ENCODE data around the gene ZNF639. TPM values are rescaled to one million over a fixed set of nuclear protein-coding genes. Genes with fewer than 3 reads are reported as not detected.
"Not testable (repeated sequence)": the region's sequence is repeated elsewhere in the genome, so short reads cannot be mapped to it uniquely, and the experiment has no call there.

Gene ZNF639
- total RNA-seq, 2 experiments from 2014 or later, result 35.1 to 35.4 TPM

DNA sequence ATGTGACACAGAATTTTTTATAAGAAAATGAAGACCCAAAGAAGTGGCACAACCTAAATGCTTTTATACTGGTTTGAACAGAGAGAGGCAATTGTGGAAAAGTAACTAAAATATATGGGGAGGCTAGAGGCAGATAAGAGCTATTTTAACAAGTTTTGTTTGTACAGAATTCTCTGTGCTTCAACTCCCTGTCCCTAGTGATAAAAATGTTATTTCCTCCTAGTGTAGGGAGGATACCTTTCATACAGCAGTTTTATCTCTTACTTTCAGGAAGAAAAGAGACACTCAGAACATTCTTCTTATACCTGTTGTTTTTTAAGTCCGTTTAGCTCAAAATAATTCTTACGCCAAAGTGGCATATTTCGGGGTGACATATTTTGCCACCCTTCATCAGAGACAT is 21.2 kb upstream of the ZNF639 start:
- Mint-ChIP-seq H3K4me3 (no peak overlapping the region), H3K9me3 (peaks cover 5% of the 10 kb centered on the region), H3K36me3 (ENCODE audit: low read depth) (no peaks in the 10 kb centered on the region), H3K4me1 (ENCODE audit: low read depth) (no peaks in the 10 kb centered on the region), H3K27ac (no peak overlapping the region), H3K27me3 (peaks cover 5% of the 10 kb centered on the region)
- ChIA-PET CTCF (no interaction called here), POLR2A (interaction anchor here (0.5 kb wide), 1 partner anchor 690 kb away, joined by 3 read pairs; no protein-coding TSS in a partner anchor)
- TF ChIP-seq, protein P1, sequence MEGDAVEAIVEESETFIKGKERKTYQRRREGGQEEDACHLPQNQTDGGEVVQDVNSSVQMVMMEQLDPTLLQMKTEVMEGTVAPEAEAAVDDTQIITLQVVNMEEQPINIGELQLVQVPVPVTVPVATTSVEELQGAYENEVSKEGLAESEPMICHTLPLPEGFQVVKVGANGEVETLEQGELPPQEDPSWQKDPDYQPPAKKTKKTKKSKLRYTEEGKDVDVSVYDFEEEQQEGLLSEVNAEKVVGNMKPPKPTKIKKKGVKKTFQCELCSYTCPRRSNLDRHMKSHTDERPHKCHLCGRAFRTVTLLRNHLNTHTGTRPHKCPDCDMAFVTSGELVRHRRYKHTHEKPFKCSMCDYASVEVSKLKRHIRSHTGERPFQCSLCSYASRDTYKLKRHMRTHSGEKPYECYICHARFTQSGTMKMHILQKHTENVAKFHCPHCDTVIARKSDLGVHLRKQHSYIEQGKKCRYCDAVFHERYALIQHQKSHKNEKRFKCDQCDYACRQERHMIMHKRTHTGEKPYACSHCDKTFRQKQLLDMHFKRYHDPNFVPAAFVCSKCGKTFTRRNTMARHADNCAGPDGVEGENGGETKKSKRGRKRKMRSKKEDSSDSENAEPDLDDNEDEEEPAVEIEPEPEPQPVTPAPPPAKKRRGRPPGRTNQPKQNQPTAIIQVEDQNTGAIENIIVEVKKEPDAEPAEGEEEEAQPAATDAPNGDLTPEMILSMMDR (IDR thresholded peaks at IDR 0.05), result no peak
- ATAC-seq, result no peak
- DNase-seq, result no peak
- intact Hi-C loops (cut with micrococcal nuclease), result no loop called here

DNA sequence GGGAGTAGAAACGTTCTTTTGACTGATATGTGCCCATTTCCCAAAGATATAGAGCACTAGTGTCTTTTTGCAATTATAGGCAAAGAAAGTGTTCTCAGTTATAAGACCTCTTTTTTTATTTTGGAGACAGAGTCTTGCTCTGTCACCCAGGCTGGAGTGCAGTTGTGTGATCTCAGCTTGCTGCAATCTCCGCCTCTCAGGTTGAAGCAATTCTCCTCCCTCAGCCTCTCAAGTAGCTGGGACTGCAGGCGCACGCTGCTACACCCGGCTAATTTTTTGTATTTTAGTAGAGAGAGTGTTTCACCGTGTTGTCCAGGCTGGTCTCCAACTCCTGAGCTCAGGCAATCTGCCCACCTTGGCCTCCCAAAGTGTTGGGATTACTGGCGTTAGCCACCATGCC is 20.7 kb upstream of the ZNF639 start:
- Mint-ChIP-seq H3K27ac (no peak overlapping the region), H3K4me3 (no peak overlapping the region), H3K4me1 (ENCODE audit: low read depth) (no peaks in the 10 kb centered on the region), H3K27me3 (peaks cover 3% of the 10 kb centered on the region), H3K36me3 (ENCODE audit: low read depth) (no peaks in the 10 kb centered on the region), H3K9me3 (peaks cover 5% of the 10 kb centered on the region)
- ChIA-PET CTCF (no interaction called here), POLR2A (no interaction called here)
- DNase-seq (no peak), ATAC-seq (no peak)
- intact Hi-C loops (cut with micrococcal nuclease), result no loop called here
- TF ChIP-seq, protein P1 (IDR thresholded peaks at IDR 0.05), result no peak

DNA sequence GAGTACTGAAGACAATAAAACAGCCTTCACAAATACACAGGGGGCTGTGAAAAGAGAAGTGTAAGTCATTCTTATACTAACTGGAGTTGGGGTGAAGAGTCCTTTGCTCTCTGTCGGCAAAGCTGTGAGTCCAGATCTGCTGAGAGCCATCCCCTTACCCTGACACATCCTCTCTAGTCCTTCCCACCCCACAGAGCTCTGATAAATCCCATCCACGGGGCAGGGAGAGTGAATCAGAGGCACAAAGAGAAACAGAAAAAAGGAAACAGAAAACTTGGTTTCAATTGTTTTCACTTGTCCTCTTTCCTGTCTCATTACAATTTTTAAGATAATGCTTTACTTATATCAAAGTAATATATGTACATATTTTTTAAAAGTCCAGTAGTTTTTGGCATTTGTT is 18.2 kb upstream of the ZNF639 start:
- Mint-ChIP-seq H3K9me3 (peaks cover under 1% of the 10 kb centered on the region), H3K4me1 (ENCODE audit: low read depth) (no peaks in the 10 kb centered on the region), H3K4me3 (no peak overlapping the region), H3K27me3 (peaks cover 1% of the 10 kb centered on the region), H3K36me3 (ENCODE audit: low read depth) (no peaks in the 10 kb centered on the region), H3K27ac (no peak overlapping the region)
- DNase-seq, result no peak
- ATAC-seq, result peak; percentile 27
- TF ChIP-seq, protein P1 (IDR thresholded peaks at IDR 0.05), result no peak
- intact Hi-C loops (cut with micrococcal nuclease), result no loop called here
- ChIA-PET POLR2A (no interaction called here), CTCF (no interaction called here)

DNA sequence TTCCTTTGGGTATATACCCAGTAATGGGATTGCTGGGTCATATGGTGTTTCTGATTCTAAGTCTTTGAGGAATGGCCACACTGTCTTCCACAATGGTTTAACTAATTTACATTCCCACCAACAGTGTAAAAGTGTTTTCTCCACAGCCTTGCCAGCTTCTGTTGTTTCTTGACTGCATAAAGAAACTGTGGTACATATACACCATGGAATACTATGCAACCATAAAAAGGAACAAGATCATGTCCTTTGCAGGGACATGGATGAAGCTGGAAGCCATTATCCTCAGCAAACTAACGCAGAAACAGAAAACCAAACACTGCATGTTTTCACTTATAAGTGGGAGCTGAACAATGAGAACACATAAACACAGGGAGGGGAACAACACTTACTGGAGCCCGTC is 15.5 kb upstream of the ZNF639 start:
- DNase-seq; H3K27me3 Mint-ChIP-seq; intact Hi-C loops (cut with micrococcal nuclease); H3K27ac Mint-ChIP-seq; H3K9me3 Mint-ChIP-seq; CTCF ChIA-PET; H3K4me1 Mint-ChIP-seq (ENCODE audit: low read depth); POLR2A ChIA-PET; ATAC-seq; H3K4me3 Mint-ChIP-seq; H3K36me3 Mint-ChIP-seq (ENCODE audit: low read depth): not testable (repeated sequence)

DNA sequence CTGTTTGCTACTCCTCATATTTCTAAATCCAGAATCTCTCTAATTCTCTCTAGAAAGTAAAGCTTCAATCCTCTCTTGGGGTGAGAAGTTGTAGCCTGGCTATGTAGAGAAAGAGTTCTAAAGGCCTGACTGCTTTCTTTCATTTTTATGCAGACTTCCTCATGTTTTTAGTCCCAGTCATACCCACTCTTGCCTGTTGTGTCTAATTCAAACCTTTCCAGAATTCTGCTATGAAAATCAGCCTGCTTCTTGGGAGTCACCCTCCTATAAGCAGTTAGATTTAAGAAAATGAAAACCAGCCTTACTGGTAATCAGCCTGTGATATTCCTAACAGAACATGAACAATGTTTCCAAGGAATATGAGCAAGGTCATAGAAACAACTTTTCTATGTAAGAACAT is 14.8 kb upstream of the ZNF639 start:
- H3K27ac Mint-ChIP-seq, result no peak overlapping the region
- intact Hi-C loops (cut with micrococcal nuclease), result no loop called here
- ChIA-PET POLR2A (no interaction called here), CTCF (no interaction called here)
- H3K4me3 Mint-ChIP-seq, result no peak overlapping the region
- H3K36me3 Mint-ChIP-seq (ENCODE audit: low read depth), result no peaks in the 10 kb centered on the region
- no peak for ATAC-seq
- no peak for DNase-seq
- TF ChIP-seq, protein P1 (IDR thresholded peaks at IDR 0.05), result no peak
- H3K9me3 Mint-ChIP-seq, result no peaks in the 10 kb centered on the region
- no peaks in the 10 kb centered on the region for H3K4me1 Mint-ChIP-seq (ENCODE audit: low read depth)
- H3K27me3 Mint-ChIP-seq, result peaks cover 1% of the 10 kb centered on the region
